WTC11 (cell line): ENCODE measurements around the gene ETNK2. TPM values are rescaled to one million over a fixed set of nuclear protein-coding genes. Genes with fewer than 3 reads are reported as not detected.

Experiments used
- ATAC-seq: fragments of 200-7000 bp; cut with Tn5 transposase; 2 replicates; pipeline ENCODE4 v1.10.0; 2021; ENCODE audit warnings: mild to moderate bottlenecking, moderate library complexity
- CTCF ChIA-PET: fragments of 300-600 bp; sonication (Branson Sonifier 250); formaldehyde crosslinking; loops from one replicate; lab custom pipeline; 2021; ENCODE audit warnings: antibody characterized with exemption; lab: Charles Lee
- POLR2A ChIA-PET: fragments of 350-600 bp; sonication (Branson Sonifier 250); formaldehyde crosslinking; loops from one replicate; lab custom pipeline; 2021; ENCODE audit warnings: antibody characterized with exemption; lab: Charles Lee
- DNase-seq: peaks from one replicate; pipeline ENCODE4 v3.0.0; 2021; ENCODE audit warnings: low spot score
- H3K27ac Mint-ChIP-seq: 2 replicates; pipeline ENCODE4 v1.8.0; 2021; ENCODE audit warnings: mixed read lengths
- H3K27me3 Mint-ChIP-seq: 2 replicates; pipeline ENCODE4 v1.8.0; 2021; ENCODE audit warnings: low read depth, mild to moderate bottlenecking, moderate library complexity, mixed read lengths
- H3K36me3 Mint-ChIP-seq: 2 replicates; pipeline ENCODE4 v1.8.0; 2021; ENCODE audit warnings: mixed read lengths
- H3K4me1 Mint-ChIP-seq: 2 replicates; pipeline ENCODE4 v1.8.0; 2022; ENCODE audit warnings: mixed read lengths
- H3K4me3 Mint-ChIP-seq: 2 replicates; pipeline ENCODE4 v1.8.0; 2021; ENCODE audit warnings: mild to moderate bottlenecking, moderate library complexity, mixed read lengths
- H3K9me3 Mint-ChIP-seq: 2 replicates; pipeline ENCODE4 v1.8.0; 2021; ENCODE audit warnings: mixed read lengths
- EMX1 ChIP-seq: fragments of 250-450 bp; sonication (Bioruptor Pico); IDR thresholded peaks from 2 replicates; pipeline ENCODE4 v1.8.0; 2021; ENCODE audit warnings: mild to moderate bottlenecking
- FOXK1 ChIP-seq: sonication (generic); formaldehyde crosslinking; IDR thresholded peaks from 2 replicates; pipeline ENCODE4 v1.8.0; 2022; ENCODE audit warnings: mild to moderate bottlenecking, moderate library complexity, missing genetic modification reagents
- FOXP1 ChIP-seq: sonication (generic); formaldehyde crosslinking; IDR thresholded peaks from 2 replicates; pipeline ENCODE4 v1.8.0; 2022; ENCODE audit warnings: missing genetic modification reagents, mild to moderate bottlenecking, moderate library complexity, borderline replicate concordance
- HMGA2 ChIP-seq: fragments of 250-450 bp; sonication (Bioruptor Pico); IDR thresholded peaks from 2 replicates; pipeline ENCODE4 v1.4.0; 2021; ENCODE audit warnings: mild to moderate bottlenecking, moderate library complexity
- IRF2 ChIP-seq: sonication (generic); formaldehyde crosslinking; IDR thresholded peaks from 2 replicates; pipeline ENCODE4 v1.8.0; 2022; ENCODE audit warnings: low read depth, missing genetic modification reagents, borderline replicate concordance
- KAT7 ChIP-seq: sonication (generic); formaldehyde crosslinking; IDR thresholded peaks from 2 replicates; pipeline ENCODE4 v1.8.1; 2023; ENCODE audit warnings: missing genetic modification reagents, mild to moderate bottlenecking, borderline replicate concordance
- MXD4 ChIP-seq: fragments of 250-450 bp; sonication (Bioruptor Pico); IDR thresholded peaks from 2 replicates; pipeline ENCODE4 v1.8.0; 2021; ENCODE audit warnings: mild to moderate bottlenecking, moderate library complexity, borderline replicate concordance
- NFATC4 ChIP-seq: fragments of 250-450 bp; sonication (Bioruptor Pico); IDR thresholded peaks from 2 replicates; pipeline ENCODE4 v1.9.0; 2021; ENCODE audit warnings: mild to moderate bottlenecking
- NFYB ChIP-seq: sonication (generic); formaldehyde crosslinking; conservative IDR thresholded peaks from 2 replicates; pipeline ENCODE4 v1.8.0; 2022; ENCODE audit warnings: low read depth, missing genetic modification reagents
- RELA ChIP-seq: sonication (generic); formaldehyde crosslinking; IDR thresholded peaks from 2 replicates; pipeline ENCODE4 v1.8.1; 2022; ENCODE audit warnings: missing genetic modification reagents, mild to moderate bottlenecking, borderline replicate concordance
- ZNF121 ChIP-seq: sonication (generic); formaldehyde crosslinking; IDR thresholded peaks from 2 replicates; pipeline ENCODE4 v1.8.0; 2023; ENCODE audit warnings: missing genetic modification reagents
- ZNF416 ChIP-seq: fragments of 250-450 bp; sonication (Bioruptor Pico); IDR thresholded peaks from 2 replicates; pipeline ENCODE4 v1.9.0; 2021; ENCODE audit warnings: mild to moderate bottlenecking, inconsistent platforms
- total RNA-seq: library from RNA; stranded (reverse); gene quantifications from 3 replicates; pipeline ENCODE4 v1.2.3, GENCODE V29; 2021
- TF ChIP-seq, protein P1 (sequence below): sonication (generic); formaldehyde crosslinking; IDR thresholded peaks from 2 replicates; pipeline ENCODE4 v1.8.1; 2023; ENCODE audit warnings: mild to moderate bottlenecking, missing genetic modification reagents, moderate library complexity
- TF ChIP-seq, protein P2 (sequence below): sonication (generic); formaldehyde crosslinking; IDR thresholded peaks from 2 replicates; pipeline ENCODE4 v1.8.1; 2023; ENCODE audit warnings: mild to moderate bottlenecking, missing genetic modification reagents
- TF ChIP-seq, protein P3 (sequence below): sonication (generic); formaldehyde crosslinking; IDR thresholded peaks from 2 replicates; pipeline ENCODE4 v1.8.1; 2023; ENCODE audit warnings: mild to moderate bottlenecking, missing genetic modification reagents, moderate library complexity
- TF ChIP-seq, protein P4 (sequence below): sonication (generic); formaldehyde crosslinking; IDR thresholded peaks from 2 replicates; pipeline ENCODE4 v1.8.1; 2022; ENCODE audit warnings: low read depth, missing genetic modification reagents, borderline replicate concordance
- TF ChIP-seq, protein P5 (sequence below): sonication (generic); formaldehyde crosslinking; IDR thresholded peaks from 2 replicates; pipeline ENCODE4 v1.8.0; 2023; ENCODE audit warnings: missing genetic modification reagents, mild to moderate bottlenecking, borderline replicate concordance

ETNK2 gene
- total RNA-seq, 1 experiment from 2014 or later: 19.7 TPM

DNA sequence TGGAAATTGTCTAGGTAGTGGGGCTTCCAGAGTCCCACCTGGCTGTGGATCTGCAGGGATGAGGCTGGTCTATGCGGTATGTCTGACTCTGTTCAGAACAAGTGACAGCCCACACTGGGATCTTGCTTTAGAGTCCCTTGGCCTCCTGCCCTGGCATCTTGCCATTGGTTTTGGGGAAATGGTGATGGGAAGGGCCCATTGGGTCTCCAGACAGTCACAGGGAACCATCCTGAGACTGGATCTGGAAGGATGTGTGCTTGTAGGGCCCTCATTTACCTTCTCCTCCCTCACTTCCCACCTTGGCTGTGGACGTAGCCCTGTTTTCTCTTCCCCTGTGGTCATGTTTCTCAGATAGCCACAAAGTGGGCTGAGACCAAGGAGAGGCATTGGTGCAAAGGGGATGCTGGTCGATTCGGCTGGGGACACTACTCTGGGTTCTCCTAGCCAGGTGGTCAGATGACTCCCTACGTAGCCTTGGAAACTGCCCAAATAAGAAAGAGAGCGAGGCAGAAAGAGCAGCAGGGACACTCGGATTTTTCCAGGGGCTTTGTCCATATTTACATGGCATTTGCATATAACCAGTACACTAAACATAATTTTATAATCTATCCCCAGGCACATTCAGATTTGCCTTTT, 63.8 kb downstream of the ETNK2 start:
- H3K4me3 Mint-ChIP-seq: no peak overlapping the region
- peaks cover 2% of the 10 kb centered on the region; the same call in 1 of the 2 replicates for H3K36me3 Mint-ChIP-seq
- peaks cover 97% of the 10 kb centered on the region for H3K4me1 Mint-ChIP-seq
- peak overlapping the region; percentile 90 for H3K27ac Mint-ChIP-seq
- POLR2A ChIA-PET: interaction anchor here (1.0 to 1.2 kb wide), 2 partner anchors 10 to 15 kb away, joined by 3 to 6 read pairs; partner anchors contain the start of gene SOX13
- TF ChIP-seq, protein P1, sequence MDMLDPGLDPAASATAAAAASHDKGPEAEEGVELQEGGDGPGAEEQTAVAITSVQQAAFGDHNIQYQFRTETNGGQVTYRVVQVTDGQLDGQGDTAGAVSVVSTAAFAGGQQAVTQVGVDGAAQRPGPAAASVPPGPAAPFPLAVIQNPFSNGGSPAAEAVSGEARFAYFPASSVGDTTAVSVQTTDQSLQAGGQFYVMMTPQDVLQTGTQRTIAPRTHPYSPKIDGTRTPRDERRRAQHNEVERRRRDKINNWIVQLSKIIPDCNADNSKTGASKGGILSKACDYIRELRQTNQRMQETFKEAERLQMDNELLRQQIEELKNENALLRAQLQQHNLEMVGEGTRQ: no peak
- no peak for TF ChIP-seq MXD4 (CRISPR knock-in tag)
- no peak for TF ChIP-seq EMX1
- no peak for TF ChIP-seq FOXP1 (CRISPR knock-in tag)
- TF ChIP-seq KAT7 (CRISPR knock-in tag): no peak
- no peak for TF ChIP-seq ZNF121 (CRISPR knock-in tag)
- TF ChIP-seq, protein P2, sequence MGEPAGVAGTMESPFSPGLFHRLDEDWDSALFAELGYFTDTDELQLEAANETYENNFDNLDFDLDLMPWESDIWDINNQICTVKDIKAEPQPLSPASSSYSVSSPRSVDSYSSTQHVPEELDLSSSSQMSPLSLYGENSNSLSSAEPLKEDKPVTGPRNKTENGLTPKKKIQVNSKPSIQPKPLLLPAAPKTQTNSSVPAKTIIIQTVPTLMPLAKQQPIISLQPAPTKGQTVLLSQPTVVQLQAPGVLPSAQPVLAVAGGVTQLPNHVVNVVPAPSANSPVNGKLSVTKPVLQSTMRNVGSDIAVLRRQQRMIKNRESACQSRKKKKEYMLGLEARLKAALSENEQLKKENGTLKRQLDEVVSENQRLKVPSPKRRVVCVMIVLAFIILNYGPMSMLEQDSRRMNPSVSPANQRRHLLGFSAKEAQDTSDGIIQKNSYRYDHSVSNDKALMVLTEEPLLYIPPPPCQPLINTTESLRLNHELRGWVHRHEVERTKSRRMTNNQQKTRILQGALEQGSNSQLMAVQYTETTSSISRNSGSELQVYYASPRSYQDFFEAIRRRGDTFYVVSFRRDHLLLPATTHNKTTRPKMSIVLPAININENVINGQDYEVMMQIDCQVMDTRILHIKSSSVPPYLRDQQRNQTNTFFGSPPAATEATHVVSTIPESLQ (CRISPR knock-in tag): no peak
- TF ChIP-seq, protein P3, sequence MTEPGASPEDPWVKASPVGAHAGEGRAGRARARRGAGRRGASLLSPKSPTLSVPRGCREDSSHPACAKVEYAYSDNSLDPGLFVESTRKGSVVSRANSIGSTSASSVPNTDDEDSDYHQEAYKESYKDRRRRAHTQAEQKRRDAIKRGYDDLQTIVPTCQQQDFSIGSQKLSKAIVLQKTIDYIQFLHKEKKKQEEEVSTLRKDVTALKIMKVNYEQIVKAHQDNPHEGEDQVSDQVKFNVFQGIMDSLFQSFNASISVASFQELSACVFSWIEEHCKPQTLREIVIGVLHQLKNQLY (CRISPR knock-in tag): no peak
- TF ChIP-seq, protein P4, sequence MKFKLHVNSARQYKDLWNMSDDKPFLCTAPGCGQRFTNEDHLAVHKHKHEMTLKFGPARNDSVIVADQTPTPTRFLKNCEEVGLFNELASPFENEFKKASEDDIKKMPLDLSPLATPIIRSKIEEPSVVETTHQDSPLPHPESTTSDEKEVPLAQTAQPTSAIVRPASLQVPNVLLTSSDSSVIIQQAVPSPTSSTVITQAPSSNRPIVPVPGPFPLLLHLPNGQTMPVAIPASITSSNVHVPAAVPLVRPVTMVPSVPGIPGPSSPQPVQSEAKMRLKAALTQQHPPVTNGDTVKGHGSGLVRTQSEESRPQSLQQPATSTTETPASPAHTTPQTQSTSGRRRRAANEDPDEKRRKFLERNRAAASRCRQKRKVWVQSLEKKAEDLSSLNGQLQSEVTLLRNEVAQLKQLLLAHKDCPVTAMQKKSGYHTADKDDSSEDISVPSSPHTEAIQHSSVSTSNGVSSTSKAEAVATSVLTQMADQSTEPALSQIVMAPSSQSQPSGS (CRISPR knock-in tag): no peak
- TF ChIP-seq RELA (CRISPR knock-in tag): no peak
- TF ChIP-seq, protein P5, sequence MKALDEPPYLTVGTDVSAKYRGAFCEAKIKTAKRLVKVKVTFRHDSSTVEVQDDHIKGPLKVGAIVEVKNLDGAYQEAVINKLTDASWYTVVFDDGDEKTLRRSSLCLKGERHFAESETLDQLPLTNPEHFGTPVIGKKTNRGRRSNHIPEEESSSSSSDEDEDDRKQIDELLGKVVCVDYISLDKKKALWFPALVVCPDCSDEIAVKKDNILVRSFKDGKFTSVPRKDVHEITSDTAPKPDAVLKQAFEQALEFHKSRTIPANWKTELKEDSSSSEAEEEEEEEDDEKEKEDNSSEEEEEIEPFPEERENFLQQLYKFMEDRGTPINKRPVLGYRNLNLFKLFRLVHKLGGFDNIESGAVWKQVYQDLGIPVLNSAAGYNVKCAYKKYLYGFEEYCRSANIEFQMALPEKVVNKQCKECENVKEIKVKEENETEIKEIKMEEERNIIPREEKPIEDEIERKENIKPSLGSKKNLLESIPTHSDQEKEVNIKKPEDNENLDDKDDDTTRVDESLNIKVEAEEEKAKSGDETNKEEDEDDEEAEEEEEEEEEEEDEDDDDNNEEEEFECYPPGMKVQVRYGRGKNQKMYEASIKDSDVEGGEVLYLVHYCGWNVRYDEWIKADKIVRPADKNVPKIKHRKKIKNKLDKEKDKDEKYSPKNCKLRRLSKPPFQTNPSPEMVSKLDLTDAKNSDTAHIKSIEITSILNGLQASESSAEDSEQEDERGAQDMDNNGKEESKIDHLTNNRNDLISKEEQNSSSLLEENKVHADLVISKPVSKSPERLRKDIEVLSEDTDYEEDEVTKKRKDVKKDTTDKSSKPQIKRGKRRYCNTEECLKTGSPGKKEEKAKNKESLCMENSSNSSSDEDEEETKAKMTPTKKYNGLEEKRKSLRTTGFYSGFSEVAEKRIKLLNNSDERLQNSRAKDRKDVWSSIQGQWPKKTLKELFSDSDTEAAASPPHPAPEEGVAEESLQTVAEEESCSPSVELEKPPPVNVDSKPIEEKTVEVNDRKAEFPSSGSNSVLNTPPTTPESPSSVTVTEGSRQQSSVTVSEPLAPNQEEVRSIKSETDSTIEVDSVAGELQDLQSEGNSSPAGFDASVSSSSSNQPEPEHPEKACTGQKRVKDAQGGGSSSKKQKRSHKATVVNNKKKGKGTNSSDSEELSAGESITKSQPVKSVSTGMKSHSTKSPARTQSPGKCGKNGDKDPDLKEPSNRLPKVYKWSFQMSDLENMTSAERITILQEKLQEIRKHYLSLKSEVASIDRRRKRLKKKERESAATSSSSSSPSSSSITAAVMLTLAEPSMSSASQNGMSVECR: no peak
- no peak for TF ChIP-seq IRF2 (CRISPR knock-in tag)
- TF ChIP-seq NFATC4: no peak
- no peak for TF ChIP-seq ZNF416 (CRISPR knock-in tag)
- no peak for TF ChIP-seq NFYB (CRISPR knock-in tag)
- no peak for TF ChIP-seq FOXK1
- no peak for TF ChIP-seq HMGA2 (CRISPR knock-in tag)
- no peak for ATAC-seq
- H3K27me3 Mint-ChIP-seq: no peaks in the 10 kb centered on the region
- CTCF ChIA-PET: interaction anchor here (1.0 to 2.8 kb wide), 4 partner anchors 10 to 311 kb away, joined by 3 to 14 read pairs (median 10); no protein-coding TSS in a partner anchor
- no peak for DNase-seq
- no peaks in the 10 kb centered on the region for H3K9me3 Mint-ChIP-seq
